Measurements from ENCODE around the gene UQCC2. TPM values are rescaled to one million over a fixed set of nuclear protein-coding genes. Genes with fewer than 3 reads are reported as not detected.

UQCC2 gene
- total and polyA plus RNA-seq, 2 of the 8 experiments (the other 6 are each of a cell fraction or from before 2014, with no cell fraction given): 52.1 to 104 TPM

DNA sequence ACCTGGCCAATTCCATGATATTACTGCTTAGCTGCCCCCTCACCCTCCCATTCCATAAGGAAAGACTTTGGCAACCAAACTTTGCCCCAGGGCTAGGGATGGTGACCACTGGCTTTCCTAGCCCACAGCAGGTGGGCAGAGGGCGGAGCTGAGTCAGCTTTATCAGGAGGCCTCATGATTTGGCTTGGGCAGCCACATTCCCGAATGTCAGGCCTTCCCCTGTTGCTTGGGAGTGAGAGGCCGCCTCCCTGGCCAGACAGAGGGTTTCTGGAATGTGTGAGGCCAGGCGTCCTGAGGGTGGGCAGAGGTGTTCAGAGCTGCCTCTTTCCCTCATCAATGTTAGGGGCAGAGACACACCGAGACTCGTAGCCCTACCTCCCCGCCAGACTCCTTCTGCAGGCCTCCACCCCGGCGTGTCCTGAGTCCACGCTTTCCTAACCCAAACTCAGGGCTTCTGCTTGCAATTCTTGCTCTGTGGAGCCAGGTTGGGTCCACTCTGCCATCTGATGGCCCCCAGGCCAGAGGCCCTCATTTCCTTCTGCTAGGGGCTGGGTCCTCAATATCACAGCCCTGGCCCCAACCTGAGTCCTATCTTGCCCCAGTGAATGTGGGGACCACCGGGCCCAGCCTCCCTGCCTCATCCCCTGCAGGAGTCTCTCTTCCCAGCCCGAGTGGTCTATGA is 19.3 kb downstream of the UQCC2 start:
- TF ChIP-seq SRF (IDR thresholded peaks at IDR 0.05; ENCODE audit: low read depth, low read length) (no peak), BACH1 (IDR thresholded peaks at IDR 0.05; ENCODE audit: low read length) (0 out of 2 replicates have a peak, but pooled peaks have one; percentile 53), POU5F1 (IDR thresholded peaks at IDR 0.05; ENCODE audit: low read depth, low read length) (no peak), MAFK (IDR thresholded peaks at IDR 0.05; ENCODE audit: low read depth, low read length) (peak; percentile 79; the same call in 1 of the 2 replicates), ATF2 (IDR thresholded peaks at IDR 0.05; ENCODE audit: low read length) (no peak), JUND (IDR thresholded peaks at IDR 0.05; ENCODE audit: low read length) (no peak)
- TF ChIP-seq, protein P1, sequence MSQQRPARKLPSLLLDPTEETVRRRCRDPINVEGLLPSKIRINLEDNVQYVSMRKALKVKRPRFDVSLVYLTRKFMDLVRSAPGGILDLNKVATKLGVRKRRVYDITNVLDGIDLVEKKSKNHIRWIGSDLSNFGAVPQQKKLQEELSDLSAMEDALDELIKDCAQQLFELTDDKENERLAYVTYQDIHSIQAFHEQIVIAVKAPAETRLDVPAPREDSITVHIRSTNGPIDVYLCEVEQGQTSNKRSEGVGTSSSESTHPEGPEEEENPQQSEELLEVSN (IDR thresholded peaks at IDR 0.05): no peak
- TF ChIP-seq, protein P2, sequence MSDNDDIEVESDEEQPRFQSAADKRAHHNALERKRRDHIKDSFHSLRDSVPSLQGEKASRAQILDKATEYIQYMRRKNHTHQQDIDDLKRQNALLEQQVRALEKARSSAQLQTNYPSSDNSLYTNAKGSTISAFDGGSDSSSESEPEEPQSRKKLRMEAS (IDR thresholded peaks at IDR 0.05): peak; percentile 22; the same call in 1 of the 2 replicates
- no peaks in the 10 kb centered on the region for H3K23me2 ChIP-seq (ENCODE audit: low read depth, low read length)
- H3K9ac ChIP-seq (replicated peaks in 1 of 4; ENCODE audit: extremely low read depth in 1 of 4, low read depth in 3 of 4, low read length in 3 of 4): no peak overlapping the region
- DNase-seq (ENCODE audit: low read depth in 1 of 2, low spot score in 2 of 2) (no peak), FAIRE-seq (no peak)
- H2BK12ac ChIP-seq (ENCODE audit: low read depth, low read length): no peak overlapping the region
- no peak overlapping the region for H4K5ac ChIP-seq (ENCODE audit: insufficient read length, low read depth, low read length)
- no peaks in the 10 kb centered on the region for H3K79me2 ChIP-seq (ENCODE audit: control insufficient read depth in 1 of 2, insufficient read depth in 2 of 2, low read length in 2 of 2)
- no peak overlapping the region for H3K4me3 ChIP-seq (ENCODE audit: extremely low read depth in 1 of 4, insufficient read depth in 2 of 4, low read depth in 3 of 4, low read length in 4 of 4)
- ChIA-PET POLR2A (ENCODE audit: partially characterized antibody) (interaction anchor here (0.9 to 2.9 kb wide), 6 partner anchors 9 to 238 kb away, joined by 3 to 10 read pairs (median 4); partner anchors contain the start of genes ITPR3, UQCC2 and ZBTB9), CTCF (ENCODE audit: partially characterized antibody) (interaction anchor here (0.9 to 1.5 kb wide), 3 partner anchors 8 to 107 kb away, joined by 3 to 10 read pairs (median 3); partner anchors contain the start of gene UQCC2)
- H2BK15ac ChIP-seq (ENCODE audit: low read length): no peak overlapping the region
- H3K27ac ChIP-seq (ENCODE audit: low read depth, low read length): no peak overlapping the region
- no peaks in the 10 kb centered on the region for H3K27me3 ChIP-seq (replicated peaks in 1 of 4; ENCODE audit: control insufficient read depth in 3 of 4, extremely low read depth in 1 of 4, insufficient read depth in 3 of 4, low read length in 3 of 4)
- H3K79me1 ChIP-seq (ENCODE audit: low read depth, low read length): no peaks in the 10 kb centered on the region
- no peak overlapping the region for H3K4ac ChIP-seq (replicated peaks; ENCODE audit: insufficient read length, low read depth, low read length)
- no peaks in the 10 kb centered on the region for H3K9me3 ChIP-seq (ENCODE audit: insufficient read depth in 2 of 2, low read depth in 1 of 2, low read length in 1 of 2)
- no peak overlapping the region for H2AK5ac ChIP-seq (ENCODE audit: low read depth, low read length)
- no peak overlapping the region for H2BK120ac ChIP-seq (replicated peaks; ENCODE audit: low read depth, low read length)
- peaks cover 23 to 54% (median 37%) of the 10 kb centered on the region in 4 experiments for H3K36me3 ChIP-seq (ENCODE audit: control insufficient read depth in 2 of 4, insufficient read depth in 4 of 4, low read length in 3 of 4)
- H2BK5ac ChIP-seq (ENCODE audit: low read depth, low read length): no peak overlapping the region; the same call in 1 of the 2 replicates
- 86% methylated on average over 12 of the region's 12 CpGs; no CpG with 5 or more reads in 1 of the 2 experiments for WGBS, 2 experiments (ENCODE audit: extremely low coverage in 1 of 2, insufficient coverage in 1 of 2, insufficient read length in 1 of 2, insufficient replicate concordance in 2 of 2, low coverage in 1 of 2, low lambda C conversion rate in 2 of 2, missing lambda C conversion rate in 1 of 2)
- peaks cover 7% of the 10 kb centered on the region in 2 experiments for H4K20me1 ChIP-seq (replicated peaks in 1 of 2; ENCODE audit: control insufficient read depth in 1 of 2, insufficient read depth in 2 of 2, low read length in 2 of 2)
- no peak overlapping the region for H3K18ac ChIP-seq (ENCODE audit: extremely low read depth, low read length)
- no peak overlapping the region for H4K8ac ChIP-seq (ENCODE audit: extremely low read depth, insufficient read depth, low read length)
- no peak overlapping the region for H3K23ac ChIP-seq (ENCODE audit: insufficient read length)
- H4K91ac ChIP-seq (replicated peaks; ENCODE audit: insufficient read length, low read length): no peak overlapping the region
- no peak overlapping the region for H3K14ac ChIP-seq (ENCODE audit: insufficient read length)
- no peak overlapping the region for H3K56ac ChIP-seq (replicated peaks; ENCODE audit: insufficient read length, low read depth, low read length)
- H3K4me1 ChIP-seq (replicated peaks in 1 of 4; ENCODE audit: control insufficient read depth in 3 of 4, insufficient read depth in 4 of 4, low read length in 3 of 4): peaks cover 0 to 7% (median 1%) of the 10 kb centered on the region in 4 experiments; a peak in 4 of 7 replicates
- no peak overlapping the region for H3K4me2 ChIP-seq (ENCODE audit: insufficient read depth in 1 of 2, low read depth in 2 of 2, low read length in 2 of 2)
- H2AFZ ChIP-seq (ENCODE audit: low read length): no peak overlapping the region
- no peak overlapping the region for H2BK20ac ChIP-seq (ENCODE audit: low read length)
